Epithelial cell of esophagus (primary cell): Measurements from ENCODE around the gene ANO10.

ENCODE experiments used
- DNase-seq: peaks from one replicate; pipeline ENCODE4 v3.0.0; 2010; ENCODE audit warnings: low read depth
- H3K4me3 ChIP-seq: 2 replicates; pipeline ENCODE4 v1.5.1; 2011; ENCODE audit warnings: mild to moderate bottlenecking, low read length, control low read depth
- TF ChIP-seq, protein P1 (sequence below): IDR thresholded peaks from 2 replicates; pipeline ENCODE4 v1.5.1; 2011; ENCODE audit warnings: low read depth, mild to moderate bottlenecking, low read length, control low read depth, inconsistent platforms; ENCODE audit not compliant: insufficient read depth; ENCODE audit errors: missing control alignments

ANO10 gene

DNA sequence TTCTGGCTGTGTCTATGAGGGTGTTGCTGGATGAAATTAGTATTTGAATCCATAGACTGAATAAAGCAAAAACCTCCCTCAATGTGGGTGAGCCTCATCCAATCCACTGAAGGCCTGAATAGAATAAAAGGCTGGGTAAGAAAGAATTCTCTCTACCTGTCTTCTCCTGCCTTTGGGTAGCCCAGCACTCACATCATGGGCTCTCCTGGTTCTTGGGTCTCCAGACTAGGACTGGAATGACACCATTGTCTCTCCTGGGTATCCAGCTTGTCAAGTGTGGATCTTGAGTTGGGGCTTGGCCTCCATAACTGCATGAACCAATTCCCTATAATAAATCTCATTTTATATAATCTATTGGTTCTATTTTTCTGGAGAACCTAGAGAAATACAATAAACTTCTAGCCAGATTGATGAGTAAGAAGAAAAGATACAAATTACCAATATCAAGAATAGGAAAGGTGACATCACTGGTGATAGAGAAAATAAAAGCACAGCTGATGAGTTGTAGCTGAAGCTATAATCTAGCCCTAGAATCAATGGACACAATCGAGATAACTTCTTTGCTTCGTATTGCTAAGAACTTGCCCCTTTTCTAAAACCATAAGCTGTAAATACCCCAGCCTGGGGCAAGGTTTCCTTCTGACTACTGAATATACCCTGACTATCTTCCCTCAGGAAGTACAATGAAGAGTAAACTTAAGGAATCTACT, 106.4 kb downstream of the ANO10 start:
- no peak for DNase-seq
- H3K4me3 ChIP-seq: no peak overlapping the region
- TF ChIP-seq, protein P1, sequence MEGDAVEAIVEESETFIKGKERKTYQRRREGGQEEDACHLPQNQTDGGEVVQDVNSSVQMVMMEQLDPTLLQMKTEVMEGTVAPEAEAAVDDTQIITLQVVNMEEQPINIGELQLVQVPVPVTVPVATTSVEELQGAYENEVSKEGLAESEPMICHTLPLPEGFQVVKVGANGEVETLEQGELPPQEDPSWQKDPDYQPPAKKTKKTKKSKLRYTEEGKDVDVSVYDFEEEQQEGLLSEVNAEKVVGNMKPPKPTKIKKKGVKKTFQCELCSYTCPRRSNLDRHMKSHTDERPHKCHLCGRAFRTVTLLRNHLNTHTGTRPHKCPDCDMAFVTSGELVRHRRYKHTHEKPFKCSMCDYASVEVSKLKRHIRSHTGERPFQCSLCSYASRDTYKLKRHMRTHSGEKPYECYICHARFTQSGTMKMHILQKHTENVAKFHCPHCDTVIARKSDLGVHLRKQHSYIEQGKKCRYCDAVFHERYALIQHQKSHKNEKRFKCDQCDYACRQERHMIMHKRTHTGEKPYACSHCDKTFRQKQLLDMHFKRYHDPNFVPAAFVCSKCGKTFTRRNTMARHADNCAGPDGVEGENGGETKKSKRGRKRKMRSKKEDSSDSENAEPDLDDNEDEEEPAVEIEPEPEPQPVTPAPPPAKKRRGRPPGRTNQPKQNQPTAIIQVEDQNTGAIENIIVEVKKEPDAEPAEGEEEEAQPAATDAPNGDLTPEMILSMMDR: no peak

DNA sequence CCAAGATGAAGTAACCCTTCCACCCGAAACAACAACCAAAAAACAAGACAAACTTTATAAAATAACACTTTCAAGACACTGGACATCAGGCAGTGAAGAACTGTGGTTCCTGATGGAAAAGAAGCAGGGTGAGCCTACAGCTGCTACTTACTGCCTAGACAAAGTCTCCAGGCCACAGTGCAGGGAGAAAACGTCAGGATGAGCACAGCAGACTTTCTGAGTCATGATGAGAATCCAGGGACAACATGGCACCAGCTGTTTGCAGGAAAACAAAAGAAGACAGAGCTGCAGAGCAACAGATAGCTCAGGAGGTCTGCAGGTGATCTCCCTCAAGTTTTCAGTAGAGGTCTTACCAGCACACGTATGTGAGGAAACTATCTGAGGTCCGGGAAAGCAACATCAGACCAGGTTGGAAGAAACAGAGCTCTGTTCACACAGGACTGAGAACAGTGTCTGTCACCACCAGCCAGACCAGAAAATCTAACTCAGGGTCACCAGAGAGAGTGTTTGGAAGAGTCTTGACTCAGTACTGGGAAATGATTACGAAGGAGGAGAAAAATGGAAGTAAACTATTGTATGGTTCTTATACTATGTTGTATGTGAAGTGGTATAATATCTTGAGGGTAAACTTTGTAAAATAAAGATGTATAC, 108.9 kb downstream of the ANO10 start:
- no peak overlapping the region for H3K4me3 ChIP-seq
- TF ChIP-seq, protein P1: no peak
- peak; percentile 36 for DNase-seq

DNA sequence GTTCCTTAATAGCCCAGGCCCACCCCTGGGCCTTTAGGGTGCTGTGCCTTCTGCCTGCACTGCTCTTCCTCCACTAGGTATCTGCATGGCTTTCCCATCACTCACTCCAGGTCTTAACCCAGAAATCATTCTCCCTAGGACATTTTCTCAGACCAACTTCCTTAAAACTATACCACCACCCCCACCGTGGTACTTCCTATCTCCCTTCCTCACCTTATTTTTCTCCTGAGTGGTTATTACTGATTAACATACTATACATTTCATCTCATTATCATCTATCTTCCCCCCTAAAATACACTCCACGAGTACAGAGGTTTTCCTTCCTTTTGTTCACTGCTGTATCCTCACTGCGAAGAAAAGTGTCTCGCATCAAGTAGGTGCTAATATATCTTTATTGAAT, 115.2 kb downstream of the ANO10 start:
- no peak overlapping the region for H3K4me3 ChIP-seq
- TF ChIP-seq, protein P1: no peak
- no peak for DNase-seq

DNA sequence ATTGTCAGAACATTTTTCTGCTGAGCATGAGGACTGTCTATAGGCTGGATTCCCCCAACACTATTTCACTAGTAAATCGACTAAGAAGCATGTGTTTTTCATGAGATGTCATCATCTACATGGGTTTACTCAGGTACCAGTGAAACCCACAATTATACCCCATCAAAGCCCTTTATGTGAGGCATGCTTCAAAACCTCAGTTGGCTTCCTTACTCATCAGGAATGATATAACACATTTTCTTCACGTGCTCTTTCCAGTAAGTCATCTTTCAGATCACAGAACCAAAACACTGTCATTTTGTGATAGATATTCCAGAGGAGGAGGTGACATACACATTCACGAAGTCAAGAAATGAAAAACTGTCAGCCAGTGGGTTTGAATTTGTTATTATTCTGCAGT, 116.5 kb downstream of the ANO10 start:
- TF ChIP-seq, protein P1: no peak
- no peak overlapping the region for H3K4me3 ChIP-seq
- DNase-seq: peak; percentile 20

DNA sequence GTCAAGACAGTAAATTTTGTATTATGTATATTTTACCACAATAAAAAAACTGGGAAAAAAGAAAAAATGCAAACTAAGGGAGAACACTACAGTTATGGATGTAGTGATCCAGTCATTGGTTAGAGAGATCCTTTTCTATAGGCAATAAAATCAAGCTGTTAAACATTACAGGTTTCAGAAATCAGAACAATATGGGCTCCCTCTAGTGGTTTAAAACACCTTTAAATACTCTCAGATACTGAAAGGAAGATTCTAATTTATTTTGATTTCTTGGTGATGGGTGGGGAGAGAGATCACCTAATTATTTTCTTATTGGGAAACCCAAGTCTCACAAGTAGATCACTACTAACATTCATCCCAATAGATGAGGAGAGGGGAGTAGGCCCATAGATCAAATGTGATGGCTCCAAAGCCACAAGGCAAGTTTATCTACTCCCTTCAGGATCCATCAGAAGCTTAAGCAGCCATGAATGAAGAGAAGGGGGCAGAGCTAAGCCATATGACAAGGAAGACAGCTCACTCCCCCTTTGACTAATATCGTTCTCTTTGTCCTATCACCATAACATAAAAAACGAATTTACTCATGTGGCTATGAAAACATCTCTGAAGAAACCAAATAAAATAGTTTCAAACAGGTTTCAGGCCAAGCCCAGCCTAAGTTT, 118.6 kb downstream of the ANO10 start:
- H3K4me3 ChIP-seq: no peak overlapping the region
- TF ChIP-seq, protein P1: peak; percentile 33
- DNase-seq: peak; percentile 36

DNA sequence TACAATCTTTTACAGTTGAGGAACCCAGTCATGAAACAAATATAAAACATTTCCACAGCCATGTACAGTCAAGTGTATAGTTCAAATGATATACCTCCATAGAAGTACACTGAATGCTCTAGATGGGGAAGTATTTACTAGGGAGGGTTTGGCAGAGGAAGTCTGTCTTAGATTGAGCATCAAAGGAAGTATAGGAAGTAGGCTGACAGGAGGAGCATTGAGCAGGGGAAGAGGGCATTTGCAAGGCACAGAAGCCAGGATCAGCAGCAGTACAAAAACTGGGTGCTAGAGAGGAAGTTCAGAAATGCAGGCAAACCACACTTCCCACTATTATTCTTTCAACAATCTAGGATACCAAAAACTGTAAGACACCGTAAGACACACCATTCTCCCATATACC, 122.6 kb downstream of the ANO10 start:
- H3K4me3 ChIP-seq: no peak overlapping the region
- TF ChIP-seq, protein P1: no peak
- no peak for DNase-seq

DNA sequence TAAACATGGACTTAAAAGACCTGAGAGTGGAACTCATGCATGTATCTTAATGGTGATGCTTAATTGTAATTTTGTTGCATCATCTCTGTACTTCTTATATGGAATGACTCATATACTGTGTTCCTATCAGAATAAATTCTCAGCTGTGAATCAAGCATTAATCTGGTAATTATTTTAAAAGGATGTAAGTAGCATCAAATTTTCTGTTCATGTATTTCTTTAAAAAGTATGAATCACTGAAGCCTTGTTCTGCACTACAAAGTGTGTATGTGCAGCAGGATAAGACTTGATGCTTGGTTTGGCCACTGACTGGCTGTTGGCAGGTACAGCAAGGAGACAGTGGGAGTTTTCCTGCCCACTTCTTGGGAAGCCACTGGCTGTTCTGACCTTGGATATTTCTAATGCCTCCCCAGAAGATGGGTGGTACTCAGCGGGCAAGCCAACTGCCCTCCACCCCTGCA, 123.9 kb downstream of the ANO10 start:
- TF ChIP-seq, protein P1: no peak
- H3K4me3 ChIP-seq: no peak overlapping the region
- DNase-seq: peak; percentile 50
